OCI-LY7 (cell line): Measurements from ENCODE around the gene SMPDL3B. TPM values are rescaled to one million over a fixed set of nuclear protein-coding genes. Genes with fewer than 3 reads are reported as not detected.
A peak's percentile ranks its signal among the peaks of the same experiment; 100 is the strongest.

Experiments used
- BruUV-seq: library from RNA; stranded (reverse); fragments of 400-500 nt; replicated peaks from 2 replicates; lab custom pipeline; 2021; lab: Mats Ljungman, UMichigan
- CTCF ChIA-PET: fragments of 300-600 bp; sonication (Branson Sonifier 250); formaldehyde crosslinking; loops from one replicate; lab custom pipeline; 2022; ENCODE audit warnings: antibody characterized with exemption; ENCODE audit not compliant: unreplicated experiment; lab: Charles Lee
- POLR2A ChIA-PET: fragments of 300-600 bp; sonication (Branson Sonifier 250); formaldehyde crosslinking; loops from one replicate; lab custom pipeline; 2022; ENCODE audit warnings: antibody characterized with exemption; lab: Charles Lee
- DNase-seq: peaks from one replicate; pipeline ENCODE4 v3.0.0-alpha.2; 2015; ENCODE audit warnings: low spot score
- H2AFZ ChIP-seq: fragments of 200-600 bp; sonication (generic), shearing (Covaris generic); 2 replicates; pipeline ENCODE4 v1.6.1; 2014; ENCODE audit warnings: mild to moderate bottlenecking, antibody characterized with exemption, low read length, moderate library complexity
- H3K27ac ChIP-seq: fragments of 200-600 bp; sonication (generic); 2 replicates; pipeline ENCODE4 v1.5.1; 2014; ENCODE audit warnings: mixed run types, low read depth, mild to moderate bottlenecking, moderate library complexity, low read length, inconsistent platforms; ENCODE audit not compliant: poor library complexity, severe bottlenecking
- H3K36me3 ChIP-seq: fragments of 200-600 bp; sonication (generic); 2 replicates; pipeline ENCODE4 v1.6.1; 2014; ENCODE audit warnings: mild to moderate bottlenecking, antibody characterized with exemption, low read length, moderate library complexity, mixed read lengths; ENCODE audit not compliant: insufficient read depth
- H3K4me1 ChIP-seq: fragments of 200-600 bp; sonication (generic); 2 replicates; pipeline ENCODE4 v1.5.1; 2014; ENCODE audit warnings: mild to moderate bottlenecking, low read length; ENCODE audit not compliant: insufficient read depth, poor library complexity, severe bottlenecking
- H3K4me2 ChIP-seq: fragments of 200-600 bp; sonication (generic); 2 replicates; pipeline ENCODE4 v1.6.1; 2014; ENCODE audit warnings: mild to moderate bottlenecking, low read length
- H3K4me3 ChIP-seq: fragments of 200-600 bp; sonication (generic); 2 replicates; pipeline ENCODE4 v1.5.1; 2014; ENCODE audit warnings: mild to moderate bottlenecking, low read depth, low read length; ENCODE audit not compliant: poor library complexity, severe bottlenecking
- H3K79me2 ChIP-seq: fragments of 200-600 bp; sonication (generic); 2 replicates; pipeline ENCODE4 v1.6.1; 2016; ENCODE audit warnings: low read depth, mild to moderate bottlenecking, low read length, moderate library complexity, mixed read lengths; ENCODE audit not compliant: insufficient read depth
- H3K9me2 ChIP-seq: fragments of 200-600 bp; sonication (generic); 2 replicates; pipeline ENCODE4 v1.6.1; 2016; ENCODE audit warnings: mild to moderate bottlenecking, low read length, mixed read lengths; ENCODE audit not compliant: insufficient read depth
- H3K9me3 ChIP-seq: fragments of 200-600 bp; sonication (generic); 2 replicates; pipeline ENCODE4 v1.6.1; 2014; ENCODE audit warnings: mild to moderate bottlenecking, mixed run types, low read length, mixed read lengths
- H4K20me1 ChIP-seq: fragments of 200-600 bp; sonication (generic); 2 replicates; pipeline ENCODE4 v1.6.1; 2014; ENCODE audit warnings: mild to moderate bottlenecking, antibody characterized with exemption, low read length, moderate library complexity, mixed read lengths; ENCODE audit not compliant: insufficient read depth
- EZH2phosphoT487 ChIP-seq: fragments of 200-600 bp; sonication (generic); IDR thresholded peaks from 2 replicates; pipeline ENCODE4 v1.6.1; 2018; ENCODE audit warnings: low read depth, borderline replicate concordance, mild to moderate bottlenecking, mixed run types, antibody characterized with exemption, low read length, moderate library complexity, mixed read lengths
- intact Hi-C: fragments of 100-400 bp; cut with micrococcal nuclease; formaldehyde crosslinking; loops from one replicate; pipeline ENCODE4 v1.10.0; 2022; ENCODE audit not compliant: unreplicated experiment
- total RNA-seq, 2 experiments: library from RNA; depleted of rRNA in 1 of 2; stranded (reverse); fragments of >200 nt in 1 of 2; shearing (Covaris generic) in 1 of 2; gene quantifications; 2 replicates each; pipeline ENCODE4 v1.2.3, GENCODE V29; 2014 to 2022
- TF ChIP-seq, protein P1 (sequence below): fragments of 200-600 bp; sonication (generic); conservative IDR thresholded peaks from 2 replicates; pipeline ENCODE4 v1.5.1; 2014; ENCODE audit warnings: mild to moderate bottlenecking, antibody characterized with exemption, low read length, moderate library complexity, mixed read lengths

Gene SMPDL3B
- total RNA-seq, 2 experiments from 2014 or later, result 0.19 TPM; not detected in 1

DNA sequence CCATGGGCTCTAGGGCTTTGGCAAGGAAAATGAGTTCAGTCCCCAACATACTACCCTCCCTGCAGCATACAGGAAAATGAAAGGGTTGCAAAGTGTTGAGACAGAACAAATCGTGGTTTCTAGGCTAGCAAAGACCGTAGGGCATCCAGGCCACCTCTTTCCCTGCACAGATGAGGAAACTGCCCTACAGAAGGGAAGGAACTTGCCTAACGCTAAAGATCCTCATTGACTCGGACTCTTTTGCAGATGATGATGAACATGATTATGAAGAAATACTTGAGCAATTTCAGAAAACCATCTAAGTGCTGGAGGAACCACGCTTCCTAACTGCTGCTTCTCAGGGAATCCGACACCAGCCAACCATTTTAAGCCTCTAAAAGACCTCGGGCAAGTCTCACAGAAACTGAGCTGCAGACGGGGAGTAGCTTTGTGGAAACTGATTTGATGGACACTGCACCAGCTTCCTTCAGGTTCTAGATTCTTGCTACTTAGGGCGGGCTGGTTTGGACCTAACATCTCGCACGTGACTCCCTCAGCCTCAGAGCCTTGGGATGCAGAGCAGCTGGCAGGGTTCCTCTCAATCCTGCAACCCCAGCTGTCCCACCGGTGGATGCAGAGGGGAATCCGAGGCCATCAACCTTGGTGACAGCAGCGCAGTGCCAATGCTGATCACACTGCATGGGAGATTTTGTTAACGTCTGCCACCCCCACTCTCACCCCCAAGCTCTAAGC, 49.0 kb upstream of the SMPDL3B start:
- peaks cover 72% of the 10 kb centered on the region for H3K4me1 ChIP-seq
- H3K9me3 ChIP-seq, result no peaks in the 10 kb centered on the region
- TF ChIP-seq, protein P1, sequence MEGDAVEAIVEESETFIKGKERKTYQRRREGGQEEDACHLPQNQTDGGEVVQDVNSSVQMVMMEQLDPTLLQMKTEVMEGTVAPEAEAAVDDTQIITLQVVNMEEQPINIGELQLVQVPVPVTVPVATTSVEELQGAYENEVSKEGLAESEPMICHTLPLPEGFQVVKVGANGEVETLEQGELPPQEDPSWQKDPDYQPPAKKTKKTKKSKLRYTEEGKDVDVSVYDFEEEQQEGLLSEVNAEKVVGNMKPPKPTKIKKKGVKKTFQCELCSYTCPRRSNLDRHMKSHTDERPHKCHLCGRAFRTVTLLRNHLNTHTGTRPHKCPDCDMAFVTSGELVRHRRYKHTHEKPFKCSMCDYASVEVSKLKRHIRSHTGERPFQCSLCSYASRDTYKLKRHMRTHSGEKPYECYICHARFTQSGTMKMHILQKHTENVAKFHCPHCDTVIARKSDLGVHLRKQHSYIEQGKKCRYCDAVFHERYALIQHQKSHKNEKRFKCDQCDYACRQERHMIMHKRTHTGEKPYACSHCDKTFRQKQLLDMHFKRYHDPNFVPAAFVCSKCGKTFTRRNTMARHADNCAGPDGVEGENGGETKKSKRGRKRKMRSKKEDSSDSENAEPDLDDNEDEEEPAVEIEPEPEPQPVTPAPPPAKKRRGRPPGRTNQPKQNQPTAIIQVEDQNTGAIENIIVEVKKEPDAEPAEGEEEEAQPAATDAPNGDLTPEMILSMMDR, result no peak
- TF ChIP-seq EZH2phosphoT487, result no peak
- ChIA-PET POLR2A (no interaction called here), CTCF (interaction anchor here (0.6 kb wide), 1 partner anchor 257 kb away, joined by 3 read pairs; no protein-coding TSS in a partner anchor)
- H3K36me3 ChIP-seq, result peaks cover 36% of the 10 kb centered on the region
- DNase-seq, result no peak
- BruUV-seq, result no TSS peak
- H2AFZ ChIP-seq, result no peak overlapping the region
- intact Hi-C loops, result no loop called here
- H3K4me2 ChIP-seq, result no peak overlapping the region
- no peaks in the 10 kb centered on the region for H3K79me2 ChIP-seq
- no peaks in the 10 kb centered on the region for H4K20me1 ChIP-seq
- H3K9me2 ChIP-seq, result no peaks in the 10 kb centered on the region
- H3K4me3 ChIP-seq, result no peak overlapping the region
- H3K27ac ChIP-seq, result no peak overlapping the region

DNA sequence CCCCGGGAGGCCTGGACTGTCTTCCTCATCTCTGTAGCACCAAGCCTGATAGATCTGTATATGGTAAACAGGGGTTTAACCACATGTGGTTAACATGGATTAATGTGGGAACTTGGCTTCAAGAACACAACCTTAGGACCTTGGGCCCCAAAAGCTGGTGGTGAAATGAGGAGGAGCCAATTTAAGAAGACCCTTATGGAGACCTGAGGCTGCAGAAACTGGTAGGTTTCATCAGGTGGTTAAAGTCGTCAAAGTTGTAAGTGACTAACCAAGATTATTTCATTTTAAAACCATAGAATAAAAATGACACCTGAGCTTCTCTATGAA, 48.5 kb upstream of the SMPDL3B start:
- TF ChIP-seq, protein P1, result no peak
- H3K4me2 ChIP-seq, result peak overlapping the region; percentile 64; the same call in 1 of the 2 replicates
- POLR2A ChIA-PET, result no interaction called here

DNA sequence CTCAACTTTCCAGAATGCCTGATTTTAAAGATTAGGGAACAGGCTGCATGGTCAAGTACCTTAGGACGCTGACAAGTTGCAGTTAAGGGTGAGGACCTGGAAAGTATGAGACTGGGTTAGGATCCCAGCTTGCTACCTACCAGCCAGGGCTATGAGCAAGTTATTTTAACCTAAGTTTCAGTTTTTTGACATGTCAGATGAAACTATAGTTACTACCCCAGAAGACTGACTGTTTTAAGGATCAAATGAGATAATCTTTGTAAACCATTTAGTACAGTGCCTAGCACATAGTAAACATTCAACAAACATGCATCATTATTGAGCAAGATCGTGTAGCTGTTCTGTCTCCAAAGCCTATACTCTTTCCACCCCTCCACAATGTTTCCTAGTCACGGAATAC, 48.1 kb upstream of the SMPDL3B start:
- TF ChIP-seq, protein P1, result no peak
- TF ChIP-seq EZH2phosphoT487, result no peak
- peaks cover 81% of the 10 kb centered on the region for H3K4me1 ChIP-seq
- intact Hi-C loops, result no loop called here
- H3K36me3 ChIP-seq, result peaks cover 45% of the 10 kb centered on the region
- H3K27ac ChIP-seq, result peak overlapping the region; percentile 52
- ChIA-PET POLR2A (no interaction called here), CTCF (interaction anchor here (0.6 kb wide), 1 partner anchor 258 kb away, joined by 3 read pairs; no protein-coding TSS in a partner anchor)
- no peak overlapping the region for H2AFZ ChIP-seq
- H3K4me2 ChIP-seq, result peak overlapping the region; percentile 64
- H4K20me1 ChIP-seq, result no peaks in the 10 kb centered on the region
- no peak for DNase-seq
- H3K4me3 ChIP-seq, result no peak overlapping the region
- H3K79me2 ChIP-seq, result no peaks in the 10 kb centered on the region
- no peaks in the 10 kb centered on the region for H3K9me2 ChIP-seq
- H3K9me3 ChIP-seq, result no peaks in the 10 kb centered on the region
- BruUV-seq, result no TSS peak

More for the DNA sequence above, 48.5 kb upstream of the SMPDL3B start:
- Histone ChIP-seq H3K9me3 (no peaks in the 10 kb centered on the region), H3K9me2 (no peaks in the 10 kb centered on the region), H4K20me1 (no peaks in the 10 kb centered on the region), H2AFZ (no peak overlapping the region), H3K79me2 (no peaks in the 10 kb centered on the region), H3K4me3 (no peak overlapping the region), H3K4me1 (peaks cover 77% of the 10 kb centered on the region), H3K27ac (peak overlapping the region; percentile 52), H3K36me3 (peaks cover 41% of the 10 kb centered on the region)
- intact Hi-C loops, result no loop called here
- no peak for DNase-seq
- no TSS peak for BruUV-seq
- CTCF ChIA-PET, result interaction anchor here (0.6 kb wide), 1 partner anchor 258 kb away, joined by 3 read pairs; no protein-coding TSS in a partner anchor
